K562 (cell line): ENCODE results near the gene CRKL. TPM values are rescaled to one million over a fixed set of nuclear protein-coding genes. Genes with fewer than 3 reads are reported as not detected.

Experiments used
- ARID3A ChIP-seq: IDR thresholded peaks from 2 replicates; pipeline ENCODE4 v1.6.1; 2012; ENCODE audit warnings: low read depth, low read length, improper control_type of control experiment, borderline replicate concordance
- CEBPG ChIP-seq, 3 experiments: fragments of 200-800 bp in 1 of 3; sonication (Bioruptor generic) in 1 of 3; sonication (generic) in 1 of 3; formaldehyde crosslinking in 1 of 3; IDR thresholded peaks in 2 of 3; conservative IDR thresholded peaks in 1 of 3; 2 replicates each; pipeline versions ENCODE4 v1.6.1 to v1.8.0; 2016 to 2022; ENCODE audit warnings: missing compliant biosample characterization in 2 of 3, missing genetic modification characterization in 2 of 3, mild to moderate bottlenecking in 1 of 3, missing genetic modification reagents in 1 of 3
- ETV5 ChIP-seq: sonication (generic); formaldehyde crosslinking; IDR thresholded peaks from 2 replicates; pipeline ENCODE4 v1.4.0; 2020; ENCODE audit warnings: low read depth, mild to moderate bottlenecking, missing genetic modification reagents
- GATA2 ChIP-seq: sonication (generic); formaldehyde crosslinking; IDR thresholded peaks from 2 replicates; pipeline ENCODE4 v1.4.0; 2020; ENCODE audit warnings: mild to moderate bottlenecking, missing genetic modification reagents
- HDAC8 ChIP-seq: fragments of 450-650 bp; IDR thresholded peaks from 2 replicates; pipeline ENCODE4 v1.6.1; 2016; ENCODE audit warnings: mild to moderate bottlenecking, missing genetic modification characterization, moderate library complexity, missing compliant biosample characterization
- HOXB6 ChIP-seq: fragments of 250-450 bp; sonication (Bioruptor Pico); IDR thresholded peaks from 2 replicates; pipeline ENCODE4 v1.5.1; 2022; ENCODE audit warnings: mild to moderate bottlenecking, borderline replicate concordance
- L3MBTL2 ChIP-seq: fragments of 450-650 bp; IDR thresholded peaks from 2 replicates; pipeline ENCODE4 v1.6.1; 2016; ENCODE audit warnings: mild to moderate bottlenecking, moderate library complexity
- PTTG1 ChIP-seq: fragments of 450-650 bp; IDR thresholded peaks from 2 replicates; pipeline ENCODE4 v1.6.1; 2016; ENCODE audit warnings: low read depth, mild to moderate bottlenecking, missing genetic modification characterization, missing compliant biosample characterization
- SNRNP70 ChIP-seq: fragments of 200-400 bp; formaldehyde crosslinking; optimal IDR thresholded peaks from 2 replicates; pipeline ENCODE3; 2017; ENCODE audit warnings: low read depth, low read length
- TBL1XR1 ChIP-seq, 2 experiments: IDR thresholded peaks; 2 replicates each; pipeline ENCODE4 v1.6.1; 2012; ENCODE audit warnings: improper control_type of control experiment in 2 of 2, low read length in 2 of 2, mild to moderate bottlenecking in 1 of 2
- XRCC3 ChIP-seq: fragments of 450-650 bp; IDR thresholded peaks from 2 replicates; pipeline ENCODE4 v1.6.1; 2017; ENCODE audit warnings: mild to moderate bottlenecking, moderate library complexity
- ZBTB33 ChIP-seq: sonication (generic); formaldehyde crosslinking; IDR thresholded peaks from 2 replicates; pipeline ENCODE4 v1.8.1; 2023; ENCODE audit warnings: mild to moderate bottlenecking, missing genetic modification reagents
- ZNF584 ChIP-seq: fragments of 200-800 bp; sonication (Bioruptor generic); IDR thresholded peaks from 2 replicates; pipeline ENCODE4 v1.6.1; 2016; ENCODE audit warnings: low read depth, mild to moderate bottlenecking, missing genetic modification characterization, missing compliant biosample characterization
- polyA plus RNA-seq, 8 experiments: library from polyadenylated mRNA; depleted of rRNA in 4 of 8; stranded (reverse) in 5 of 8; unstranded in 3 of 8; fragments of >200 nt; fragmentation: Nextera tagmentation in 2 of 8; fragmentation: Illumina TruSeq in 1 of 8; extraction: Ambion mirVana in 2 of 8; extraction: Trizol in 1 of 8; gene quantifications; 2 replicates each; pipeline versions ENCODE4 v1.2.1 to v1.2.3, GENCODE V29; 2011 to 2014; ENCODE audit warnings: inconsistent platforms in 1 of 8, missing spikeins in 1 of 8
- total RNA-seq, 7 experiments: library from RNA; depleted of rRNA in 6 of 7; stranded (reverse); fragments of >200 nt in 6 of 7; fragmentation: Illumina TruSeq in 2 of 7; extraction: Trizol in 2 of 7; gene quantifications; 2 replicates each; pipeline versions ENCODE4 v1.2.1 to v1.2.3, GENCODE V29; 2011 to 2021; ENCODE audit warnings: low replicate concordance in 1 of 7
- TF ChIP-seq, protein P1 (sequence below): sonication (generic); formaldehyde crosslinking; IDR thresholded peaks from 2 replicates; pipeline ENCODE4 v1.8.0; 2023; ENCODE audit warnings: missing genetic modification reagents, mild to moderate bottlenecking, borderline replicate concordance

Gene CRKL
- total and polyA plus RNA-seq, 9 of the 15 experiments (the other 6 are each of a cell fraction or from before 2014, with no cell fraction given), result 100 to 263 (median 124) TPM

GRCh38 chr22:20953668-20954500 is 36.7 kb downstream of the CRKL start (continued):
- TF ChIP-seq CEBPG (CRISPR knock-in tag; IDR thresholded peaks at IDR 0.05) (peak; percentile 99), CEBPG (tag; conservative IDR thresholded peaks at IDR 0.05 in 1 of 2, IDR thresholded peaks at IDR 0.05 in 1 of 2) (peak; percentile 100), ETV5 (CRISPR knock-in tag) (peak; percentile 41; the same call in 1 of the 2 replicates), L3MBTL2 (peak; percentile 72), TBL1XR1 (IDR thresholded peaks at IDR 0.05; ENCODE audit: low read length in 2 of 2) (0 out of 4 replicates have a peak, but pooled peaks of 1 of the 2 experiments have one; percentile 33), SNRNP70 (peak; percentile 61), HDAC8 (peak; percentile 72; the same call in 1 of the 2 replicates), GATA2 (CRISPR knock-in tag) (no peak), HOXB6 (CRISPR knock-in tag) (peak; percentile 4; the same call in 1 of the 2 replicates), ZBTB33 (CRISPR knock-in tag) (peak; percentile 98), ARID3A (no peak), PTTG1 (tag) (peak; percentile 67; the same call in 1 of the 2 replicates), ZNF584 (CRISPR knock-in tag) (0 out of 2 replicates have a peak, but pooled peaks have one; percentile 49), XRCC3 (no peak)
- TF ChIP-seq, protein P1, sequence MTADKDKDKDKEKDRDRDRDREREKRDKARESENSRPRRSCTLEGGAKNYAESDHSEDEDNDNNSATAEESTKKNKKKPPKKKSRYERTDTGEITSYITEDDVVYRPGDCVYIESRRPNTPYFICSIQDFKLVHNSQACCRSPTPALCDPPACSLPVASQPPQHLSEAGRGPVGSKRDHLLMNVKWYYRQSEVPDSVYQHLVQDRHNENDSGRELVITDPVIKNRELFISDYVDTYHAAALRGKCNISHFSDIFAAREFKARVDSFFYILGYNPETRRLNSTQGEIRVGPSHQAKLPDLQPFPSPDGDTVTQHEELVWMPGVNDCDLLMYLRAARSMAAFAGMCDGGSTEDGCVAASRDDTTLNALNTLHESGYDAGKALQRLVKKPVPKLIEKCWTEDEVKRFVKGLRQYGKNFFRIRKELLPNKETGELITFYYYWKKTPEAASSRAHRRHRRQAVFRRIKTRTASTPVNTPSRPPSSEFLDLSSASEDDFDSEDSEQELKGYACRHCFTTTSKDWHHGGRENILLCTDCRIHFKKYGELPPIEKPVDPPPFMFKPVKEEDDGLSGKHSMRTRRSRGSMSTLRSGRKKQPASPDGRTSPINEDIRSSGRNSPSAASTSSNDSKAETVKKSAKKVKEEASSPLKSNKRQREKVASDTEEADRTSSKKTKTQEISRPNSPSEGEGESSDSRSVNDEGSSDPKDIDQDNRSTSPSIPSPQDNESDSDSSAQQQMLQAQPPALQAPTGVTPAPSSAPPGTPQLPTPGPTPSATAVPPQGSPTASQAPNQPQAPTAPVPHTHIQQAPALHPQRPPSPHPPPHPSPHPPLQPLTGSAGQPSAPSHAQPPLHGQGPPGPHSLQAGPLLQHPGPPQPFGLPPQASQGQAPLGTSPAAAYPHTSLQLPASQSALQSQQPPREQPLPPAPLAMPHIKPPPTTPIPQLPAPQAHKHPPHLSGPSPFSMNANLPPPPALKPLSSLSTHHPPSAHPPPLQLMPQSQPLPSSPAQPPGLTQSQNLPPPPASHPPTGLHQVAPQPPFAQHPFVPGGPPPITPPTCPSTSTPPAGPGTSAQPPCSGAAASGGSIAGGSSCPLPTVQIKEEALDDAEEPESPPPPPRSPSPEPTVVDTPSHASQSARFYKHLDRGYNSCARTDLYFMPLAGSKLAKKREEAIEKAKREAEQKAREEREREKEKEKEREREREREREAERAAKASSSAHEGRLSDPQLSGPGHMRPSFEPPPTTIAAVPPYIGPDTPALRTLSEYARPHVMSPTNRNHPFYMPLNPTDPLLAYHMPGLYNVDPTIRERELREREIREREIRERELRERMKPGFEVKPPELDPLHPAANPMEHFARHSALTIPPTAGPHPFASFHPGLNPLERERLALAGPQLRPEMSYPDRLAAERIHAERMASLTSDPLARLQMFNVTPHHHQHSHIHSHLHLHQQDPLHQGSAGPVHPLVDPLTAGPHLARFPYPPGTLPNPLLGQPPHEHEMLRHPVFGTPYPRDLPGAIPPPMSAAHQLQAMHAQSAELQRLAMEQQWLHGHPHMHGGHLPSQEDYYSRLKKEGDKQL (CRISPR knock-in tag), result peak; percentile 92; the same call in 1 of the 2 replicates
